HepG2 (cell line): Measurements from ENCODE around the gene COL27A1. TPM values are rescaled to one million over a fixed set of nuclear protein-coding genes. Genes with fewer than 3 reads are reported as not detected.
A peak's percentile ranks its signal among the peaks of the same experiment; 100 is the strongest.

Source experiments
- FOSL2 ChIP-seq: sonication (generic); formaldehyde crosslinking; IDR thresholded peaks from 2 replicates; pipeline ENCODE4 v1.4.0; 2020; ENCODE audit warnings: missing genetic modification reagents
- FOXK2 ChIP-seq: fragments of 450-650 bp; IDR thresholded peaks from 2 replicates; pipeline ENCODE4 v1.6.1; 2016
- FOXP4 ChIP-seq: sonication (generic); formaldehyde crosslinking; IDR thresholded peaks from 2 replicates; pipeline ENCODE4 v1.4.0; 2020; ENCODE audit warnings: missing genetic modification reagents
- GTF2F1 ChIP-seq: fragments of 150-350 bp; IDR thresholded peaks from 2 replicates; pipeline ENCODE4 v1.6.1; 2014; ENCODE audit warnings: low read length
- HDAC2 ChIP-seq: sonication (generic); formaldehyde crosslinking; IDR thresholded peaks from 2 replicates; pipeline ENCODE4 v1.4.0; 2020; ENCODE audit warnings: missing genetic modification reagents
- HNRNPK ChIP-seq: fragments of 200-400 bp; formaldehyde crosslinking; IDR thresholded peaks from 2 replicates; pipeline ENCODE4 v1.6.1; 2018; ENCODE audit warnings: low read length, low read depth, moderate library complexity, mild to moderate bottlenecking; ENCODE audit not compliant: poor library complexity, severe bottlenecking
- SNAPC5 ChIP-seq: sonication (generic); formaldehyde crosslinking; IDR thresholded peaks from 2 replicates; pipeline ENCODE4 v1.8.1; 2023; ENCODE audit warnings: mild to moderate bottlenecking, missing genetic modification reagents, borderline replicate concordance
- TOPORS ChIP-seq: sonication (generic); formaldehyde crosslinking; IDR thresholded peaks from 2 replicates; pipeline ENCODE4 v1.8.0; 2023; ENCODE audit warnings: mild to moderate bottlenecking, missing genetic modification reagents
- U2AF1 ChIP-seq: fragments of 200-400 bp; formaldehyde crosslinking; optimal IDR thresholded peaks from 2 replicates; pipeline ENCODE3; 2017; ENCODE audit warnings: mild to moderate bottlenecking, low read depth, low read length
- ZC3H4 ChIP-seq: sonication (generic); formaldehyde crosslinking; IDR thresholded peaks from 2 replicates; pipeline ENCODE4 v1.4.0; 2020; ENCODE audit warnings: missing genetic modification reagents, borderline replicate concordance
- ZNF652 ChIP-seq: IDR thresholded peaks from 2 replicates; pipeline ENCODE4 v1.6.1; 2016; ENCODE audit warnings: low read depth, borderline replicate concordance
- polyA plus RNA-seq, 8 experiments: library from polyadenylated mRNA; depleted of rRNA in 3 of 8; stranded (reverse) in 7 of 8; unstranded in 1 of 8; fragments of >200 nt; fragmentation: Illumina TruSeq in 4 of 8; extraction: Trizol in 4 of 8; gene quantifications; 2 replicates each; pipeline versions ENCODE4 v1.2.1 to v1.2.3, GENCODE V29; 2011 to 2016; ENCODE audit warnings: low read depth in 4 of 8, missing spikeins in 1 of 8, mixed read lengths in 1 of 8; ENCODE audit not compliant: insufficient read depth in 1 of 8
- total RNA-seq, 5 experiments: library from RNA; depleted of rRNA; stranded (reverse); fragments of >200 nt; fragmentation: Illumina TruSeq; extraction: Trizol; gene quantifications; 2 replicates each; pipeline ENCODE4 v1.2.3, GENCODE V29; 2016; ENCODE audit warnings: low read depth in 1 of 5
- TF ChIP-seq, protein P1 (sequence below): sonication (generic); formaldehyde crosslinking; conservative IDR thresholded peaks from 2 replicates; pipeline ENCODE4 v1.4.0; 2020; ENCODE audit warnings: missing genetic modification reagents
- TF ChIP-seq, protein P2 (sequence below): sonication (generic); formaldehyde crosslinking; IDR thresholded peaks from 2 replicates; pipeline ENCODE4 v1.4.0; 2020; ENCODE audit warnings: mild to moderate bottlenecking, missing genetic modification reagents
- TF ChIP-seq, protein P3 (sequence below): IDR thresholded peaks from 2 replicates; pipeline ENCODE4 v1.6.1; 2012; ENCODE audit warnings: low read length, improper control_type of control experiment

COL27A1 gene
- total and polyA plus RNA-seq, 2 of the 13 experiments (the other 11 are each of a cell fraction or from before 2014, with no cell fraction given): 71.3 to 89.1 TPM

GRCh38 chr9:114117614-114117995 lies 37.7 kb upstream of the COL27A1 start (continued):
- TF ChIP-seq ZC3H4 (CRISPR knock-in tag) (no peak), ZNF652 (CRISPR knock-in tag) (peak; percentile 68; the same call in 1 of the 2 replicates), HNRNPK (no peak), TOPORS (peak; percentile 14; the same call in 1 of the 2 replicates), SNAPC5 (CRISPR knock-in tag) (no peak), GTF2F1 (no peak), HDAC2 (CRISPR knock-in tag) (peak; percentile 26; the same call in 1 of the 2 replicates), FOXK2 (no peak), FOSL2 (CRISPR knock-in tag) (peak; percentile 44; the same call in 1 of the 2 replicates), FOXP4 (CRISPR knock-in tag) (peak; percentile 56; the same call in 1 of the 2 replicates), U2AF1 (no peak)
- TF ChIP-seq, protein P1, sequence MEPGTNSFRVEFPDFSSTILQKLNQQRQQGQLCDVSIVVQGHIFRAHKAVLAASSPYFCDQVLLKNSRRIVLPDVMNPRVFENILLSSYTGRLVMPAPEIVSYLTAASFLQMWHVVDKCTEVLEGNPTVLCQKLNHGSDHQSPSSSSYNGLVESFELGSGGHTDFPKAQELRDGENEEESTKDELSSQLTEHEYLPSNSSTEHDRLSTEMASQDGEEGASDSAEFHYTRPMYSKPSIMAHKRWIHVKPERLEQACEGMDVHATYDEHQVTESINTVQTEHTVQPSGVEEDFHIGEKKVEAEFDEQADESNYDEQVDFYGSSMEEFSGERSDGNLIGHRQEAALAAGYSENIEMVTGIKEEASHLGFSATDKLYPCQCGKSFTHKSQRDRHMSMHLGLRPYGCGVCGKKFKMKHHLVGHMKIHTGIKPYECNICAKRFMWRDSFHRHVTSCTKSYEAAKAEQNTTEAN: no peak
- TF ChIP-seq, protein P2, sequence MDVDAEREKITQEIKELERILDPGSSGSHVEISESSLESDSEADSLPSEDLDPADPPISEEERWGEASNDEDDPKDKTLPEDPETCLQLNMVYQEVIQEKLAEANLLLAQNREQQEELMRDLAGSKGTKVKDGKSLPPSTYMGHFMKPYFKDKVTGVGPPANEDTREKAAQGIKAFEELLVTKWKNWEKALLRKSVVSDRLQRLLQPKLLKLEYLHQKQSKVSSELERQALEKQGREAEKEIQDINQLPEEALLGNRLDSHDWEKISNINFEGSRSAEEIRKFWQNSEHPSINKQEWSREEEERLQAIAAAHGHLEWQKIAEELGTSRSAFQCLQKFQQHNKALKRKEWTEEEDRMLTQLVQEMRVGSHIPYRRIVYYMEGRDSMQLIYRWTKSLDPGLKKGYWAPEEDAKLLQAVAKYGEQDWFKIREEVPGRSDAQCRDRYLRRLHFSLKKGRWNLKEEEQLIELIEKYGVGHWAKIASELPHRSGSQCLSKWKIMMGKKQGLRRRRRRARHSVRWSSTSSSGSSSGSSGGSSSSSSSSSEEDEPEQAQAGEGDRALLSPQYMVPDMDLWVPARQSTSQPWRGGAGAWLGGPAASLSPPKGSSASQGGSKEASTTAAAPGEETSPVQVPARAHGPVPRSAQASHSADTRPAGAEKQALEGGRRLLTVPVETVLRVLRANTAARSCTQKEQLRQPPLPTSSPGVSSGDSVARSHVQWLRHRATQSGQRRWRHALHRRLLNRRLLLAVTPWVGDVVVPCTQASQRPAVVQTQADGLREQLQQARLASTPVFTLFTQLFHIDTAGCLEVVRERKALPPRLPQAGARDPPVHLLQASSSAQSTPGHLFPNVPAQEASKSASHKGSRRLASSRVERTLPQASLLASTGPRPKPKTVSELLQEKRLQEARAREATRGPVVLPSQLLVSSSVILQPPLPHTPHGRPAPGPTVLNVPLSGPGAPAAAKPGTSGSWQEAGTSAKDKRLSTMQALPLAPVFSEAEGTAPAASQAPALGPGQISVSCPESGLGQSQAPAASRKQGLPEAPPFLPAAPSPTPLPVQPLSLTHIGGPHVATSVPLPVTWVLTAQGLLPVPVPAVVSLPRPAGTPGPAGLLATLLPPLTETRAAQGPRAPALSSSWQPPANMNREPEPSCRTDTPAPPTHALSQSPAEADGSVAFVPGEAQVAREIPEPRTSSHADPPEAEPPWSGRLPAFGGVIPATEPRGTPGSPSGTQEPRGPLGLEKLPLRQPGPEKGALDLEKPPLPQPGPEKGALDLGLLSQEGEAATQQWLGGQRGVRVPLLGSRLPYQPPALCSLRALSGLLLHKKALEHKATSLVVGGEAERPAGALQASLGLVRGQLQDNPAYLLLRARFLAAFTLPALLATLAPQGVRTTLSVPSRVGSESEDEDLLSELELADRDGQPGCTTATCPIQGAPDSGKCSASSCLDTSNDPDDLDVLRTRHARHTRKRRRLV (CRISPR knock-in tag): no peak
- TF ChIP-seq, protein P3, sequence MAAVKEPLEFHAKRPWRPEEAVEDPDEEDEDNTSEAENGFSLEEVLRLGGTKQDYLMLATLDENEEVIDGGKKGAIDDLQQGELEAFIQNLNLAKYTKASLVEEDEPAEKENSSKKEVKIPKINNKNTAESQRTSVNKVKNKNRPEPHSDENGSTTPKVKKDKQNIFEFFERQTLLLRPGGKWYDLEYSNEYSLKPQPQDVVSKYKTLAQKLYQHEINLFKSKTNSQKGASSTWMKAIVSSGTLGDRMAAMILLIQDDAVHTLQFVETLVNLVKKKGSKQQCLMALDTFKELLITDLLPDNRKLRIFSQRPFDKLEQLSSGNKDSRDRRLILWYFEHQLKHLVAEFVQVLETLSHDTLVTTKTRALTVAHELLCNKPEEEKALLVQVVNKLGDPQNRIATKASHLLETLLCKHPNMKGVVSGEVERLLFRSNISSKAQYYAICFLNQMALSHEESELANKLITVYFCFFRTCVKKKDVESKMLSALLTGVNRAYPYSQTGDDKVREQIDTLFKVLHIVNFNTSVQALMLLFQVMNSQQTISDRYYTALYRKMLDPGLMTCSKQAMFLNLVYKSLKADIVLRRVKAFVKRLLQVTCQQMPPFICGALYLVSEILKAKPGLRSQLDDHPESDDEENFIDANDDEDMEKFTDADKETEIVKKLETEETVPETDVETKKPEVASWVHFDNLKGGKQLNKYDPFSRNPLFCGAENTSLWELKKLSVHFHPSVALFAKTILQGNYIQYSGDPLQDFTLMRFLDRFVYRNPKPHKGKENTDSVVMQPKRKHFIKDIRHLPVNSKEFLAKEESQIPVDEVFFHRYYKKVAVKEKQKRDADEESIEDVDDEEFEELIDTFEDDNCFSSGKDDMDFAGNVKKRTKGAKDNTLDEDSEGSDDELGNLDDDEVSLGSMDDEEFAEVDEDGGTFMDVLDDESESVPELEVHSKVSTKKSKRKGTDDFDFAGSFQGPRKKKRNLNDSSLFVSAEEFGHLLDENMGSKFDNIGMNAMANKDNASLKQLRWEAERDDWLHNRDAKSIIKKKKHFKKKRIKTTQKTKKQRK: no peak
